PFSK-1 (cell line): Measurements from ENCODE around the gene OTUD4.

Source experiments
- FOXP2 ChIP-seq: optimal IDR thresholded peaks from 2 replicates; pipeline ENCODE3; 2011; ENCODE audit warnings: borderline replicate concordance, control low read depth, inconsistent platforms; ENCODE audit not compliant: insufficient read depth; ENCODE audit errors: extremely low read length, extremely low read depth
- POLR2AphosphoS5 ChIP-seq: IDR thresholded peaks from 2 replicates; pipeline ENCODE4 v1.6.1; 2012; ENCODE audit warnings: low read depth, mild to moderate bottlenecking, control low read depth, low read length, moderate library complexity
- REST ChIP-seq, 2 experiments: IDR thresholded peaks; 2 replicates each; pipeline versions ENCODE4 v1.6.1 to v1.8.0; 2011 to 2012; ENCODE audit warnings: low read depth in 2 of 2, low read length in 2 of 2, control low read depth in 1 of 2, inconsistent platforms in 1 of 2, mild to moderate bottlenecking in 1 of 2, moderate library complexity in 1 of 2; ENCODE audit not compliant: insufficient read depth in 1 of 2
- SIN3A ChIP-seq: IDR thresholded peaks from 2 replicates; pipeline ENCODE4 v1.6.1; 2012; ENCODE audit warnings: mild to moderate bottlenecking, low read length, moderate library complexity, borderline replicate concordance; ENCODE audit not compliant: insufficient read depth
- TAF1 ChIP-seq: IDR thresholded peaks from 2 replicates; pipeline ENCODE4 v1.6.1; 2012; ENCODE audit warnings: low read length, control low read depth, borderline replicate concordance; ENCODE audit not compliant: insufficient read depth

Gene OTUD4

GRCh38 chr4:145213245-145213644 lies 32.9 kb upstream of the OTUD4 start:
- TF ChIP-seq REST (IDR thresholded peaks at IDR 0.05; ENCODE audit: insufficient read depth in 1 of 2, low read depth in 2 of 2, low read length in 2 of 2), result no peak
- no peak for TF ChIP-seq POLR2AphosphoS5
- TF ChIP-seq FOXP2, result no peak
- no peak for TF ChIP-seq TAF1
- no peak for TF ChIP-seq SIN3A

DNA sequence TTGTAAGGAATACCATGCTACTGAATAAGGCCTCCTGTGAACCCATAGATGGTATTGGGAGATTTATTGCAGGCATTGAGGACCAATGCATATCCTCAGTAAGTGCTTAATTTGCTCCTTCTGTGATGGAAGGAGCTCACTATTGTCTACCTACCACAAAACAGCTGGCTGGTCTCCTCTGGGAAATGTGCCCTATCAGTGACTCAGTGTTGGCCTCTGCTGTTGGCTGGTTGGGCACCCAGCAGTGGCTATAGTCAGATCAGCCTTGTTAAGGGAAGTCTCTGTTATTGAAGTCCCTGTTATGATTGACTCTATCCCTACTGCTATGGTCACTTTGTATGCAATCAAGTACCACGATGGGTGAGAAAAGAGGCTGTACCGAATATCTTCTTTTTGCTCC lies 27.5 kb upstream of the OTUD4 start:
- TF ChIP-seq POLR2AphosphoS5 (no peak), FOXP2 (no peak), TAF1 (no peak), REST (IDR thresholded peaks at IDR 0.05; ENCODE audit: insufficient read depth in 1 of 2, low read depth in 2 of 2, low read length in 2 of 2) (no peak), SIN3A (no peak)

DNA sequence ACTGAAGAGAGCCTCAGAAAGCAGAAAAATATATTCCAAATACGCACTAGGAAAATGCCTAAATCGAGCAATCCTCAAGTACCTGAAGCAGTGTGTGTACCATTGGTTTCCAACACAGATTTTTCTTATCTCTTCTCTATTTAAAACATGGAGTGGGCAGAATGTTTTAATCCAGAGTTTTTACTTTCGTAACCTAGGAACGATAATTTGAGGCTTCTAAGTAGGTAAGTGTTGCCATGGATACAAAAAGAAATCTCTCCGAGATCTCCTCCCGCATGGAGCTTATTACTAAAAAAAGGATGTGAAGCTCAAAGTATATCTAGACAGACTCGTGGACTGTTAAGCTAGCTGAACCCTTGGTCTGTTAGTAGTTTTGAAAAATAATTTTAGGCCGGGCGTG lies 23.0 kb upstream of the OTUD4 start:
- no peak for TF ChIP-seq REST (IDR thresholded peaks at IDR 0.05; ENCODE audit: insufficient read depth in 1 of 2, low read depth in 2 of 2, low read length in 2 of 2)
- TF ChIP-seq SIN3A, result no peak
- TF ChIP-seq FOXP2, result no peak
- no peak for TF ChIP-seq POLR2AphosphoS5
- TF ChIP-seq TAF1, result no peak

DNA sequence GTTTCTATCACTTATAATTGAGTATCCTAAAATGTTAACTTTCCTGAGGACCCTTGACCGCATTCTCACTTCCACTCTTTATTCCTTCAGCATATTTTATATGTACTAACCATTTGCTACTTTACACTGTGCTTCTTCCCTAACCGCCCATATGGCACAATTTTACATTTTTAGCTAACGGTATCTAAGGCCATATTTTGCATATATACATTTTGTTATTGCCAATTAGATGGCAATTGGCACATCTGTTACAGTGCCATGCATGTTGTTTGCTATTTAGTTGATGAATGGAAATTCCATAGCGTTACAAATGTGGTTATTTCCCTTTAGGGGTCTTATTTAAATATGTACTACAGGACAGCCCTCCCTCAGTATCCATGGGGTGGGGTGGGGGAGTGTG lies 20.0 kb upstream of the OTUD4 start:
- TF ChIP-seq TAF1, result no peak
- TF ChIP-seq SIN3A, result no peak
- TF ChIP-seq FOXP2, result no peak
- no peak for TF ChIP-seq POLR2AphosphoS5
- no peak for TF ChIP-seq REST (IDR thresholded peaks at IDR 0.05; ENCODE audit: insufficient read depth in 1 of 2, low read depth in 2 of 2, low read length in 2 of 2)

- no peak for TF ChIP-seq TAF1
- TF ChIP-seq REST (IDR thresholded peaks at IDR 0.05; ENCODE audit: insufficient read depth in 1 of 2, low read depth in 2 of 2, low read length in 2 of 2), result no peak
- TF ChIP-seq POLR2AphosphoS5, result no peak
- no peak for TF ChIP-seq SIN3A
- no peak for TF ChIP-seq FOXP2
Measured at GRCh38 chr4:145199051-145199716, 18.8 kb upstream of the OTUD4 start.
